ENCODE results near the gene DUXB.

Gene DUXB

GRCh38 chr16:75701361-75701760, at the start of gene DUXB:
DUXB (minus strand) TSS chr16:75701461; CDS start chr16:75701418, 43 bp downstream.
- no peak for DNase-seq

GRCh38 chr16:75750528-75750927, 49.3 kb upstream of the DUXB start:
- no peak for DNase-seq

- DNase-seq: no peak
Measured at GRCh38 chr16:75746359-75746758, 45.1 kb upstream of the DUXB start.

- DNase-seq: no peak
Measured at GRCh38 chr16:75745823-75746222, 44.6 kb upstream of the DUXB start.

GRCh38 chr16:75745242-75745641, 44.0 kb upstream of the DUXB start:
- no peak for DNase-seq

GRCh38 chr16:75742424-75743047, 41.3 kb upstream of the DUXB start:
- no peak for DNase-seq

- no peak for DNase-seq
Measured at GRCh38 chr16:75733305-75734211, 32.3 kb upstream of the DUXB start.

- DNase-seq: no peak
Measured at GRCh38 chr16:75732871-75733270, 31.6 kb upstream of the DUXB start.

GRCh38 chr16:75727221-75727620, 26.0 kb upstream of the DUXB start:
- DNase-seq: no peak

- DNase-seq: no peak
Measured at GRCh38 chr16:75726390-75726789, 25.1 kb upstream of the DUXB start, which contains the start of gene CPHXL. CPHXL (minus strand) TSS chr16:75726490; CDS start chr16:75726442, 48 bp downstream.

- DNase-seq: no peak
Measured at GRCh38 chr16:75718452-75718851, 17.2 kb upstream of the DUXB start.

GRCh38 chr16:75714661-75715060, 13.4 kb upstream of the DUXB start:
- DNase-seq: no peak

GRCh38 chr16:75710344-75710743, 9.1 kb upstream of the DUXB start:
- DNase-seq: no peak

- DNase-seq: no peak
Measured at GRCh38 chr16:75703306-75703705, 2.0 kb upstream of the DUXB start.

GRCh38 chr16:75702242-75702641, 981 bp upstream of the DUXB start:
- DNase-seq: no peak

GRCh38 chr16:75697571-75697970, 3.7 kb downstream of the DUXB start:
- no peak for DNase-seq

GRCh38 chr16:75695708-75696107, 5.6 kb downstream of the DUXB start:
- DNase-seq: peak in 1 of 2 experiments; percentile 43

GRCh38 chr16:75687361-75687760, 13.9 kb downstream of the DUXB start:
- DNase-seq: no peak

- no peak for DNase-seq
Measured at GRCh38 chr16:75682308-75682707, 19.0 kb downstream of the DUXB start.

- DNase-seq: no peak
Measured at GRCh38 chr16:75679366-75679765, 21.9 kb downstream of the DUXB start.

- DNase-seq: no peak
Measured at GRCh38 chr16:75676909-75677308, 24.4 kb downstream of the DUXB start, which contains the start of gene CPHXL2. CPHXL2 (minus strand) TSS chr16:75677009; CDS start chr16:75676999, 10 bp downstream.

- peak in 1 of 2 experiments; percentile 1 for DNase-seq
Measured at GRCh38 chr16:75667503-75667902, 33.8 kb downstream of the DUXB start.

GRCh38 chr16:75660726-75661302, 40.4 kb downstream of the DUXB start:
- DNase-seq: no peak

- no peak for DNase-seq
Measured at GRCh38 chr16:75660321-75660720, 40.9 kb downstream of the DUXB start.

All from NCI-H526 (cell line).